Activated CD8-positive, alpha-beta T cell treated with anti-CD3 and anti-CD28 coated beads for 36 hours (primary cell): ENCODE measurements around the gene ECE1. TPM values are rescaled to one million over a fixed set of nuclear protein-coding genes. Genes with fewer than 3 reads are reported as not detected.

Source experiments
- ATAC-seq: fragments of 200-7000 bp; cut with Tn5 transposase; one replicate; pipeline ENCODE4 v1.10.0; 2021; ENCODE audit warnings: mild to moderate bottlenecking, moderate library complexity
- CTCF ChIA-PET: fragments of 350-600 bp; sonication (Branson Sonifier 250); formaldehyde crosslinking; loops from one replicate; lab custom pipeline; 2021; ENCODE audit warnings: antibody characterized with exemption; lab: Charles Lee
- POLR2A ChIA-PET: fragments of 350-600 bp; sonication (Branson Sonifier 250); formaldehyde crosslinking; loops from one replicate; lab custom pipeline; 2021; ENCODE audit warnings: antibody characterized with exemption; lab: Charles Lee
- DNase-seq: peaks from one replicate; pipeline ENCODE4 v3.0.0-alpha.2; 2020
- H3K27ac Mint-ChIP-seq: one replicate; pipeline ENCODE4 v1.8.0; 2021; ENCODE audit warnings: mild to moderate bottlenecking, mixed read lengths
- H3K27me3 Mint-ChIP-seq: one replicate; pipeline ENCODE4 v1.8.0; 2021; ENCODE audit warnings: mixed read lengths
- H3K36me3 Mint-ChIP-seq: one replicate; pipeline ENCODE4 v1.8.0; 2021; ENCODE audit warnings: low read depth, mixed read lengths
- H3K4me1 Mint-ChIP-seq: one replicate; pipeline ENCODE4 v1.8.0; 2021; ENCODE audit warnings: low read depth, mixed read lengths
- H3K4me3 Mint-ChIP-seq: one replicate; pipeline ENCODE4 v1.8.0; 2021; ENCODE audit warnings: mild to moderate bottlenecking, moderate library complexity, mixed read lengths
- H3K9me3 Mint-ChIP-seq: one replicate; pipeline ENCODE4 v1.8.0; 2021; ENCODE audit warnings: mixed read lengths
- intact Hi-C: fragments of 100-400 bp; cut with micrococcal nuclease; formaldehyde crosslinking; loops from one replicate; pipeline ENCODE4 v1.10.0; 2022
- total RNA-seq, 2 experiments: library from RNA; stranded (reverse); gene quantifications; one replicate each; pipeline ENCODE4 v1.2.3, GENCODE V29; 2021
- TF ChIP-seq, protein P1 (sequence below): fragments of 200-600 bp; IDR thresholded peaks from one replicate; pipeline ENCODE4 v1.8.0; 2022; ENCODE audit warnings: antibody characterized with exemption, mild to moderate bottlenecking

Gene ECE1
- total RNA-seq, 2 experiments from 2014 or later: 118 to 127 TPM

DNA sequence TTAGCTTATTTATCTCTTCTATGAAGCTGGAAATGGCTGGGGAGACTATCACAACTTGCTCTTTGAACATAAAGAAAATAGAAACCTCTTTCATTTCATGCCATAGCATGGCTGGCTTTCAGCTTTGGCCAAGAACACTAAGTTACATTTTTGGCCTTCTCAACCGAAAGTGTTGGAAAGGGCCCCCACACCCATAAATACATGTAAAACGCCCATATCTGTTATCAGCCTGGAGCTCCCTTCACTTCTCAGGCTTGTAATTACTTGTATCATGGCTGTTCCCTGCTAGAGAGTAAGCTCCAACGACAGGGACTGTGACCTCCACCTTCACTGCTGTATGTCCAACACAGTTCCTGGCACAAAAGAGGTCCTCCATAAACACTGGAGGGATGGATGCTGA lies 100.8 kb downstream of the ECE1 start:
- H3K4me1 Mint-ChIP-seq: no peaks in the 10 kb centered on the region
- peaks cover 4% of the 10 kb centered on the region for H3K27me3 Mint-ChIP-seq
- H3K27ac Mint-ChIP-seq: no peak overlapping the region
- H3K4me3 Mint-ChIP-seq: no peak overlapping the region
- intact Hi-C loops: no loop called here
- ChIA-PET CTCF (interaction anchor here (0.5 to 3.6 kb wide), 3 partner anchors 10 to 493 kb away, joined by 3 to 17 read pairs (median 3); no protein-coding TSS in a partner anchor), POLR2A (interaction anchor here (0.6 kb wide), 1 partner anchor 180 kb away, joined by 3 read pairs; no protein-coding TSS in a partner anchor)
- TF ChIP-seq, protein P1, sequence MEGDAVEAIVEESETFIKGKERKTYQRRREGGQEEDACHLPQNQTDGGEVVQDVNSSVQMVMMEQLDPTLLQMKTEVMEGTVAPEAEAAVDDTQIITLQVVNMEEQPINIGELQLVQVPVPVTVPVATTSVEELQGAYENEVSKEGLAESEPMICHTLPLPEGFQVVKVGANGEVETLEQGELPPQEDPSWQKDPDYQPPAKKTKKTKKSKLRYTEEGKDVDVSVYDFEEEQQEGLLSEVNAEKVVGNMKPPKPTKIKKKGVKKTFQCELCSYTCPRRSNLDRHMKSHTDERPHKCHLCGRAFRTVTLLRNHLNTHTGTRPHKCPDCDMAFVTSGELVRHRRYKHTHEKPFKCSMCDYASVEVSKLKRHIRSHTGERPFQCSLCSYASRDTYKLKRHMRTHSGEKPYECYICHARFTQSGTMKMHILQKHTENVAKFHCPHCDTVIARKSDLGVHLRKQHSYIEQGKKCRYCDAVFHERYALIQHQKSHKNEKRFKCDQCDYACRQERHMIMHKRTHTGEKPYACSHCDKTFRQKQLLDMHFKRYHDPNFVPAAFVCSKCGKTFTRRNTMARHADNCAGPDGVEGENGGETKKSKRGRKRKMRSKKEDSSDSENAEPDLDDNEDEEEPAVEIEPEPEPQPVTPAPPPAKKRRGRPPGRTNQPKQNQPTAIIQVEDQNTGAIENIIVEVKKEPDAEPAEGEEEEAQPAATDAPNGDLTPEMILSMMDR: no peak
- no peak for DNase-seq
- H3K36me3 Mint-ChIP-seq: no peaks in the 10 kb centered on the region
- H3K9me3 Mint-ChIP-seq: no peaks in the 10 kb centered on the region
- ATAC-seq: no peak

DNA sequence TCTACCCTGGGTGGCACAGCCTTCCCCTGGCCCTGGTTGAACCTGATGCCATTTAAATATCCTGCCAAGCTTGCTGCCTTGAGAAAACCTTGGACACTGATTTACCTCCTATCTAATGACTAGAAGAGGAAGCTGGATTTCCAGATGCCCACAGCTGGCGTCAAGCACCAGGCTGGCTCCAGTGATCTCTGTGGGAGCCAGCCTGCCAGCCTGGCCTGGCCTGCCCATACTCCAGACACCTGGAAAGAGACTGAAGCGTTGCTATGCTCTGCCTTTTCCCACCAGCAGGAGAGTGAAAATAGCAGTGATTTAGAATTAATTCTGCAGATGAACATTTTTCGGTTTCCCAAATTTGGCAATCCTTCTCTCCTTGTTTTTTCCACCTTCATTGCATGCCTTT lies 102.0 kb downstream of the ECE1 start:
- POLR2A ChIA-PET: interaction anchor here (0.6 kb wide), 1 partner anchor 26 kb away, joined by 7 read pairs; no protein-coding TSS in a partner anchor

DNA sequence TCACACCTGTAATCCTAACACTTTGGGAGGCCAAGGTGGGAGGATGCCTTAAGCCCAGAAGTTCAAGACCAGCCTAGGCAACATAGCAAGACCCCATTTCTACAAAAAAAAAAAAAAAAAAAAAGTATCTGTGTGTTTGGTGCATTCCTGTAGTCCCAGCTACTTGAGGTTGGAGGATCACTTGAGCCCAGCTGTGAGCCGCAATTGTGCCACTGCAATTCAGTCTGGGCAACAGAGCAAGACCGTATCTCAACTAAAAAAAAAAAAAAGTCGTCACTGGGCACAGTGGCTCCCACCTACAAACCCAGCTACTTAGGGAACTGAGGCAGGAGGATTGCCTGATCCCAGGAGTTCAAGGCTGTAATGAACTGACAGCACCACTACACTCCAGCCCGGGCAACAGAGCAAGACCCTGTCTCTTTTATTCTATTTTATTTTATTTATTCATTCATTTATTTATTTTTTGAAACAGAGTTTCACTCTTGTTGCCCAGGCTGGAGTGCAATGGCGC lies 105.0 kb downstream of the ECE1 start:
- ChIA-PET CTCF (interaction anchor here (1.6 to 2.5 kb wide), 3 partner anchors 10 to 183 kb away, joined by 5 to 11 read pairs (median 5); no protein-coding TSS in a partner anchor), POLR2A (interaction anchor here (0.6 kb wide), 1 partner anchor 609 kb away, joined by 3 read pairs; no protein-coding TSS in a partner anchor)
- Mint-ChIP-seq H3K4me1 (no peaks in the 10 kb centered on the region), H3K4me3 (no peak overlapping the region), H3K27me3 (no peaks in the 10 kb centered on the region), H3K27ac (no peak overlapping the region), H3K9me3 (no peaks in the 10 kb centered on the region), H3K36me3 (no peaks in the 10 kb centered on the region)
- DNase-seq: no peak
- ATAC-seq: no peak
- intact Hi-C loops: no loop called here
- TF ChIP-seq, protein P1: no peak

More for the DNA sequence above, 102.0 kb downstream of the ECE1 start:
- CTCF ChIA-PET: interaction anchor here (1.2 to 3.6 kb wide), 2 partner anchors 17 to 492 kb away, joined by 3 to 17 read pairs; no protein-coding TSS in a partner anchor
- ATAC-seq: no peak
- no peaks in the 10 kb centered on the region for H3K4me1 Mint-ChIP-seq
- no peak for DNase-seq
- TF ChIP-seq, protein P1: no peak
- peaks cover 3% of the 10 kb centered on the region for H3K27me3 Mint-ChIP-seq
- H3K27ac Mint-ChIP-seq: no peak overlapping the region
- H3K4me3 Mint-ChIP-seq: no peak overlapping the region
- H3K36me3 Mint-ChIP-seq: no peaks in the 10 kb centered on the region
- H3K9me3 Mint-ChIP-seq: no peaks in the 10 kb centered on the region
- intact Hi-C loops: no loop called here

DNA sequence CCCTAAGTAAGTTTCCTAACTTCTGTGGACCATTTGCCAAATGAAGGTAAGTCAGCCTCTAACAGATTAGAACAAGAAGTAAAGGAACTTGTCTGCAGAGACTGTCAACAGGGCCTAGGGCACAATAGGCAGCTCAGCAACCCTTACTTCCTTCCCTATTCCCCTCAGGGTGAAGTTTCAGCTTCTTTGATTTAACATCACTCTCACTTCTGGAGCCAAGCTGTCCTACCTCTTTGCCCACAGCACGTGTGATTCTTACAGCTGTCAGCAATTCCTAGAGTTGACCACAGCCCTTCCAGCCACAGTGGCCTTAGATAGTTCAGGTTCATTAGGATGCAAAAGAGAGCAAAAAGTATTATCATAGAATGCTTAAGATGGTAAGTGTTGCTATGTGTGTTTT lies 106.0 kb downstream of the ECE1 start:
- no peak for ATAC-seq

More for the DNA sequence above, 106.0 kb downstream of the ECE1 start:
- Mint-ChIP-seq H3K9me3 (no peaks in the 10 kb centered on the region), H3K36me3 (no peaks in the 10 kb centered on the region), H3K4me3 (no peak overlapping the region), H3K27ac (no peak overlapping the region), H3K27me3 (no peaks in the 10 kb centered on the region), H3K4me1 (no peaks in the 10 kb centered on the region)
- ChIA-PET CTCF (interaction anchor here (1.3 to 2.5 kb wide), 6 partner anchors 8 to 184 kb away, joined by 3 to 11 read pairs (median 4); no protein-coding TSS in a partner anchor), POLR2A (interaction anchor here (0.5 to 0.8 kb wide), 2 partner anchors 12 to 340 kb away, joined by 3 to 4 read pairs; no protein-coding TSS in a partner anchor)
- intact Hi-C loops: no loop called here
- no peak for DNase-seq
- TF ChIP-seq, protein P1: no peak
